ENCODE results near the gene RAB8B. TPM values are rescaled to one million over a fixed set of nuclear protein-coding genes. Genes with fewer than 3 reads are reported as not detected.

The RAB8B gene
- total RNA-seq, 4 donors from 2014 or later: 11.0 to 12.9 (median 12.5) TPM

- H3K27ac ChIP-seq: peak overlapping the region; percentile 73
- H3K4me1 ChIP-seq: peaks cover 62% of the 10 kb centered on the region
- no peaks in the 10 kb centered on the region for H3K36me3 ChIP-seq
- H3K4me3 ChIP-seq: peak overlapping the region; percentile 64
- 53% methylated on average over 3 of the region's 3 CpGs for WGBS
- TF ChIP-seq POLR2A (IDR thresholded peaks at IDR 0.05): no peak
- no peak for TF ChIP-seq CTCF (IDR thresholded peaks at IDR 0.05)
- no peak for TF ChIP-seq EP300 (IDR thresholded peaks at IDR 0.05)
- TF ChIP-seq POLR2AphosphoS5 (IDR thresholded peaks at IDR 0.05): no peak
- DNase-seq (ENCODE audit: low spot score in 2 of 2): no peak
- H3K27me3 ChIP-seq: no peaks in the 10 kb centered on the region
- no peaks in the 10 kb centered on the region for H3K9me3 ChIP-seq
Measured at GRCh38 chr15:63190769-63191649, 1.6 kb downstream of the RAB8B start.

GRCh38 chr15:63191895-63192618 is 2.7 kb downstream of the RAB8B start:
- TF ChIP-seq POLR2AphosphoS5 (IDR thresholded peaks at IDR 0.05): no peak
- no peak for TF ChIP-seq POLR2A (IDR thresholded peaks at IDR 0.05)
- no peak for TF ChIP-seq EP300 (IDR thresholded peaks at IDR 0.05)
- no peak for TF ChIP-seq CTCF (IDR thresholded peaks at IDR 0.05)
- H3K9me3 ChIP-seq: no peaks in the 10 kb centered on the region
- 68% methylated on average over 3 of the region's 3 CpGs for WGBS
- no peak for DNase-seq (ENCODE audit: low spot score in 2 of 2)
- H3K36me3 ChIP-seq: no peaks in the 10 kb centered on the region
- no peak overlapping the region for H3K27ac ChIP-seq
- peak overlapping the region; percentile 64 for H3K4me3 ChIP-seq
- peaks cover 66% of the 10 kb centered on the region for H3K4me1 ChIP-seq
- H3K27me3 ChIP-seq: no peaks in the 10 kb centered on the region

- no peak for DNase-seq (ENCODE audit: low spot score in 2 of 2)
- 89% methylated on average over 5 of the region's 5 CpGs for WGBS
Measured at GRCh38 chr15:63192619-63193206, 3.3 kb downstream of the RAB8B start.

GRCh38 chr15:63194302-63194701 is 4.9 kb downstream of the RAB8B start:
- no peak for TF ChIP-seq POLR2A (IDR thresholded peaks at IDR 0.05)
- TF ChIP-seq POLR2AphosphoS5 (IDR thresholded peaks at IDR 0.05): no peak
- TF ChIP-seq EP300 (IDR thresholded peaks at IDR 0.05): no peak
- TF ChIP-seq CTCF (IDR thresholded peaks at IDR 0.05): no peak
- no peaks in the 10 kb centered on the region for H3K27me3 ChIP-seq
- no peaks in the 10 kb centered on the region for H3K9me3 ChIP-seq
- WGBS: 84% methylated on average over 4 of the region's 4 CpGs
- H3K4me3 ChIP-seq: no peak overlapping the region
- H3K36me3 ChIP-seq: no peaks in the 10 kb centered on the region
- H3K4me1 ChIP-seq: peaks cover 80% of the 10 kb centered on the region
- H3K27ac ChIP-seq: peak overlapping the region; percentile 64
- no peak for DNase-seq (ENCODE audit: low spot score in 2 of 2)

More at GRCh38 chr15:63192619-63193206, 3.3 kb downstream of the RAB8B start:
- H3K4me3 ChIP-seq: no peak overlapping the region
- no peak overlapping the region for H3K27ac ChIP-seq
- H3K36me3 ChIP-seq: no peaks in the 10 kb centered on the region
- H3K4me1 ChIP-seq: peaks cover 70% of the 10 kb centered on the region
- H3K27me3 ChIP-seq: no peaks in the 10 kb centered on the region
- H3K9me3 ChIP-seq: no peaks in the 10 kb centered on the region
- no peak for TF ChIP-seq POLR2AphosphoS5 (IDR thresholded peaks at IDR 0.05)
- no peak for TF ChIP-seq EP300 (IDR thresholded peaks at IDR 0.05)
- no peak for TF ChIP-seq POLR2A (IDR thresholded peaks at IDR 0.05)
- no peak for TF ChIP-seq CTCF (IDR thresholded peaks at IDR 0.05)

All from suprapubic skin (tissue), 4 donors.